CD14-positive monocyte (primary cell): ENCODE measurements around the gene CEACAM6. TPM values are rescaled to one million over a fixed set of nuclear protein-coding genes. Genes with fewer than 3 reads are reported as not detected.

Source experiments
- DNase-seq, 3 donors: peaks; one replicate each; pipeline ENCODE4 v3.0.0-alpha.2; 2011 to 2022
- H2AFZ ChIP-seq: 2 replicates; pipeline ENCODE4 v1.6.0; 2012; ENCODE audit warnings: mild to moderate bottlenecking, low read depth, low read length, inconsistent platforms; ENCODE audit not compliant: insufficient read depth, poor library complexity, severe bottlenecking
- H3K27ac ChIP-seq, 2 donors: 1 replicate in 1 of 2; 2 replicates in 1 of 2; pipeline ENCODE4 v1.5.1; 2012 to 2013; ENCODE audit warnings: low read length in 2 of 2, control low read depth in 1 of 2, inconsistent platforms in 1 of 2, low read depth in 1 of 2, mild to moderate bottlenecking in 1 of 2
- H3K27me3 ChIP-seq, 2 donors: one replicate each; pipeline versions ENCODE4 v1.6.0 to v1.6.1; 2011 to 2013; ENCODE audit warnings: low read length in 2 of 2; ENCODE audit not compliant: control insufficient read depth in 2 of 2, insufficient read depth in 2 of 2
- H3K36me3 ChIP-seq, 2 donors: replicated peaks in 1 of 2; 1 replicate in 1 of 2; 2 replicates in 1 of 2; pipeline versions ENCODE4 v1.5.1 to v1.6.1; 2012 to 2013; ENCODE audit warnings: low read length in 2 of 2, control low read depth in 1 of 2, inconsistent platforms in 1 of 2, mild to moderate bottlenecking in 1 of 2; ENCODE audit not compliant: insufficient read depth in 2 of 2, control insufficient read depth in 1 of 2
- H3K4me1 ChIP-seq, 2 donors: 1 replicate in 1 of 2; 2 replicates in 1 of 2; pipeline versions ENCODE4 v1.5.1 to v1.6.1; 2012 to 2013; ENCODE audit warnings: low read length in 2 of 2, control low read depth in 1 of 2, inconsistent platforms in 1 of 2, mild to moderate bottlenecking in 1 of 2, moderate library complexity in 1 of 2; ENCODE audit not compliant: insufficient read depth in 2 of 2, control insufficient read depth in 1 of 2
- H3K4me2 ChIP-seq: replicated peaks from 2 replicates; pipeline ENCODE3; 2012; ENCODE audit warnings: low read length, moderate library complexity, mild to moderate bottlenecking; ENCODE audit not compliant: poor library complexity, severe bottlenecking; ENCODE audit errors: extremely low read depth
- H3K4me3 ChIP-seq, 3 experiments: fragments of 200-600 bp in 1 of 3; sonication (generic) in 1 of 3; replicated peaks in 1 of 3; 1 replicate in 2 of 3; 2 replicates in 1 of 3; pipeline ENCODE4 v1.5.1; 2011 to 2013; ENCODE audit warnings: low read length in 3 of 3, mild to moderate bottlenecking in 3 of 3, control low read depth in 2 of 3, low read depth in 2 of 3, inconsistent platforms in 1 of 3, moderate library complexity in 1 of 3
- H3K79me2 ChIP-seq: 2 replicates; pipeline ENCODE4 v1.6.0; 2012; ENCODE audit warnings: mild to moderate bottlenecking, control low read depth, inconsistent platforms, low read length, moderate library complexity; ENCODE audit not compliant: insufficient read depth
- H3K9ac ChIP-seq: 2 replicates; pipeline ENCODE4 v1.6.0; 2017; ENCODE audit warnings: low read length, mild to moderate bottlenecking; ENCODE audit not compliant: insufficient read depth, poor library complexity, severe bottlenecking
- H3K9me3 ChIP-seq, 2 donors: replicated peaks in 1 of 2; 1 replicate in 1 of 2; 2 replicates in 1 of 2; pipeline versions ENCODE4 v1.5.1 to v1.6.1; 2012 to 2013; ENCODE audit warnings: low read length in 2 of 2, control low read depth in 1 of 2; ENCODE audit not compliant: control insufficient read depth in 1 of 2, insufficient read depth in 1 of 2
- H4K20me1 ChIP-seq: 2 replicates; pipeline ENCODE4 v1.6.0; 2012; ENCODE audit warnings: mild to moderate bottlenecking, low read length, control low read depth, moderate library complexity; ENCODE audit not compliant: insufficient read depth
- H3K27ac Mint-ChIP-seq, 7 donors: one replicate each; pipeline ENCODE4 v1.8.0; 2020; ENCODE audit warnings: mild to moderate bottlenecking in 7 of 7, mixed read lengths in 7 of 7, moderate library complexity in 6 of 7, inconsistent platforms in 2 of 7
- H3K27me3 Mint-ChIP-seq, 3 donors: one replicate each; pipeline ENCODE4 v1.8.0; 2021 to 2022; ENCODE audit warnings: low read depth in 3 of 3, mild to moderate bottlenecking in 3 of 3, mixed read lengths in 3 of 3, moderate library complexity in 3 of 3, inconsistent platforms in 1 of 3
- H3K36me3 Mint-ChIP-seq, 2 donors: one replicate each; pipeline ENCODE4 v1.8.0; 2020; ENCODE audit warnings: mixed read lengths in 2 of 2, inconsistent platforms in 1 of 2, mild to moderate bottlenecking in 1 of 2
- H3K4me1 Mint-ChIP-seq: one replicate; pipeline ENCODE4 v1.8.0; 2020; ENCODE audit warnings: mild to moderate bottlenecking, mixed read lengths
- H3K4me3 Mint-ChIP-seq, 2 donors: one replicate each; pipeline ENCODE4 v1.8.0; 2020; ENCODE audit warnings: mild to moderate bottlenecking in 2 of 2, mixed read lengths in 2 of 2, moderate library complexity in 1 of 2
- H3K9me3 Mint-ChIP-seq, 7 donors: one replicate each; pipeline ENCODE4 v1.8.0; 2020 to 2022; ENCODE audit warnings: mixed read lengths in 7 of 7, mild to moderate bottlenecking in 6 of 7, moderate library complexity in 6 of 7, inconsistent platforms in 2 of 7
- CTCF ChIP-seq: fragments of 200-600 bp; IDR thresholded peaks from one replicate; pipeline ENCODE4 v1.8.0; 2022; ENCODE audit warnings: antibody characterized with exemption, mild to moderate bottlenecking
- WGBS: methylation state at CpG from one replicate; pipeline ENCODE4 v1.1.5; 2013; ENCODE audit warnings: missing lambda C conversion rate; ENCODE audit not compliant: insufficient coverage; 5-methylcytosine and 5-hydroxymethylcytosine counted together
- intact Hi-C, 2 donors: fragments of 100-400 bp; cut with micrococcal nuclease; formaldehyde crosslinking; loops; one replicate each; pipeline versions ENCODE4 v1.15.0 to v1.15.1; 2023
- polyA plus RNA-seq, 3 donors: library from polyadenylated mRNA; depleted of rRNA in 1 of 3; unstranded in 2 of 3; stranded (reverse) in 1 of 3; fragments of 300-500 nt in 2 of 3; fragments of >200 nt in 1 of 3; fragmentation: Illumina TruSeq in 2 of 3; gene quantifications; 1 replicate in 2 of 3; 2 replicates in 1 of 3; pipeline ENCODE4 v1.2.3, GENCODE V29; 2012 to 2021

CEACAM6 gene
- polyA plus RNA-seq, 3 donors, result 0.07 TPM; not detected in 2

- H3K9me3 Mint-ChIP-seq, result no peaks in the 10 kb centered on the region
Measured at GRCh38 chr19:41740415-41741243, 14.7 kb upstream of the CEACAM6 start.

GRCh38 chr19:41741244-41741554 lies 14.1 kb upstream of the CEACAM6 start:
- Histone ChIP-seq H4K20me1 (no peaks in the 10 kb centered on the region), H3K79me2 (no peaks in the 10 kb centered on the region), H3K36me3 (no peaks in the 10 kb centered on the region), H3K4me3 (no peak overlapping the region), H3K4me1 (peaks cover 34 to 35% of the 10 kb centered on the region in 2 donors), H3K27me3 (no peaks in the 10 kb centered on the region), H2AFZ (no peak overlapping the region), H3K9me3 (no peaks in the 10 kb centered on the region), H3K4me2 (no peak overlapping the region), H3K9ac (no peak overlapping the region), H3K27ac (no peak overlapping the region)
- intact Hi-C loops, result no loop called here
- Mint-ChIP-seq H3K4me1 (peaks cover 36% of the 10 kb centered on the region), H3K9me3 (no peaks in the 10 kb centered on the region), H3K27ac (no peak overlapping the region), H3K36me3 (no peaks in the 10 kb centered on the region), H3K27me3 (peaks cover 0 to 5% (median 0%) of the 10 kb centered on the region in 3 donors), H3K4me3 (no peak overlapping the region)
- TF ChIP-seq CTCF, result no peak
- no peak for DNase-seq
- no CpG with 5 or more reads among the region's 2 CpGs for WGBS

More at GRCh38 chr19:41740415-41741243, 14.7 kb upstream of the CEACAM6 start:
- no peak for DNase-seq
- Histone ChIP-seq H3K36me3 (no peaks in the 10 kb centered on the region), H3K4me1 (peaks cover 28 to 29% of the 10 kb centered on the region in 2 donors), H3K9ac (no peak overlapping the region), H3K4me3 (no peak overlapping the region), H2AFZ (no peak overlapping the region), H3K27ac (no peak overlapping the region), H3K27me3 (no peaks in the 10 kb centered on the region), H3K4me2 (no peak overlapping the region), H4K20me1 (no peaks in the 10 kb centered on the region), H3K79me2 (no peaks in the 10 kb centered on the region), H3K9me3 (no peaks in the 10 kb centered on the region)
- Mint-ChIP-seq H3K36me3 (no peaks in the 10 kb centered on the region), H3K4me3 (no peak overlapping the region), H3K4me1 (peaks cover 31% of the 10 kb centered on the region), H3K27me3 (peaks cover 0 to 2% (median 0%) of the 10 kb centered on the region in 3 donors), H3K27ac (no peak overlapping the region)
- intact Hi-C loops, result no loop called here
- TF ChIP-seq CTCF, result no peak
- WGBS, result 91% methylated on average over 4 of the region's 5 CpGs
